Right atrium auricular region (tissue), 2 donors: Measurements from ENCODE around the gene RANBP17. TPM values are rescaled to one million over a fixed set of nuclear protein-coding genes. Genes with fewer than 3 reads are reported as not detected.
"Not testable (repeated sequence)": the region's sequence is repeated elsewhere in the genome, so short reads cannot be mapped to it uniquely, and the experiment has no call there.

Experiments
- DNase-seq: peaks from one replicate; pipeline ENCODE4 v3.0.0-alpha.2; 2019; ENCODE audit warnings: low spot score
- H3K27ac ChIP-seq, 2 donors: fragments of 200-600 bp; sonication (generic); 1 replicate in 1 of 2; 2 replicates in 1 of 2; pipeline ENCODE4 v1.5.1; 2016 to 2019
- H3K27me3 ChIP-seq, 2 donors: fragments of 200-600 bp; sonication (generic); one replicate each; pipeline versions ENCODE4 v1.5.1 to v1.6.0; 2017 to 2019
- H3K36me3 ChIP-seq: fragments of 200-600 bp; sonication (generic); one replicate; pipeline ENCODE4 v1.5.1; 2016
- H3K4me1 ChIP-seq, 2 donors: fragments of 200-600 bp; sonication (generic); one replicate each; pipeline versions ENCODE4 v1.5.1 to v1.6.0; 2017 to 2019
- H3K4me3 ChIP-seq, 2 donors: fragments of 200-600 bp; sonication (generic); 1 replicate in 1 of 2; 2 replicates in 1 of 2; pipeline ENCODE4 v1.5.1; 2017 to 2019; ENCODE audit warnings: mild to moderate bottlenecking in 1 of 2, moderate library complexity in 1 of 2
- H3K9me3 ChIP-seq, 2 donors: fragments of 200-600 bp; sonication (generic); one replicate each; pipeline ENCODE4 v1.5.1; 2019
- CTCF ChIP-seq, 2 donors: fragments of 200-600 bp; sonication (generic); IDR thresholded peaks; one replicate each; pipeline ENCODE4 v1.5.1; 2019; ENCODE audit warnings: antibody characterized with exemption in 2 of 2
- total RNA-seq, 2 donors: library from RNA; depleted of rRNA; stranded (reverse); fragments of >200 nt; gene quantifications; one replicate each; pipeline ENCODE4 v1.1.0, GENCODE V29; 2016

Gene RANBP17
- total RNA-seq, 2 donors from 2014 or later, result 1.4 to 3.6 TPM

- Histone ChIP-seq H3K36me3 (no peaks in the 10 kb centered on the region), H3K9me3 (no peaks in the 10 kb centered on the region), H3K4me3 (no peak overlapping the region), H3K27ac (no peak overlapping the region), H3K27me3 (no peaks in the 10 kb centered on the region), H3K4me1 (no peaks in the 10 kb centered on the region)
- DNase-seq, result no peak
- TF ChIP-seq CTCF (IDR thresholded peaks at IDR 0.05), result no peak
These were observed 429.6 kb downstream of the RANBP17 start for GRCh38 chr5:171291371-171291770.

DNA sequence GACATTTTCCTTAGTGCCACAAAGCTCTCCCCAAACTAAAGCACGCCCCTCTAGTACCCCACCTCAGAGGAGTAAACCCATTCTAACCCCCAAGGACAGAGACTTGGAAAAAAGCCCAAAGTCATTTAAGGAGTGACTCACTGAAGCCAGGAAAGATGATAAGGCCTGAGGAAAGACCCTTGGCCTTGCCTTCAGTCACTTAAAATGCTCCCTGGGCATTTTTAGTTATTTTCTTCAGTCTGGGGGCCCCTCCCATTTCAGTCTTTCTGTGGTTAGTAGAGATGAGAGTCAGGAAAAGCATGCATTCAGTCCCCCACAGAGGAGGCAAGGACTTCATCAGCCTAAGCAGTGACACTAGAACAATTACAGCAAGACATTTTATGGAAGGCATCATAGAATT is 433.5 kb downstream of the RANBP17 start:
- no peak overlapping the region for H3K27ac ChIP-seq
- no peaks in the 10 kb centered on the region for H3K9me3 ChIP-seq
- no peaks in the 10 kb centered on the region for H3K4me1 ChIP-seq
- H3K27me3 ChIP-seq, result no peaks in the 10 kb centered on the region
- no peak overlapping the region for H3K4me3 ChIP-seq
- H3K36me3 ChIP-seq, result no peaks in the 10 kb centered on the region
- no peak for DNase-seq
- no peak for TF ChIP-seq CTCF (IDR thresholded peaks at IDR 0.05)

GRCh38 chr5:171295801-171296200 is 434.0 kb downstream of the RANBP17 start:
- TF ChIP-seq CTCF (IDR thresholded peaks at IDR 0.05), result no peak
- H3K27ac ChIP-seq, result no peak overlapping the region
- no peaks in the 10 kb centered on the region for H3K36me3 ChIP-seq
- DNase-seq, result peak; percentile 32
- no peaks in the 10 kb centered on the region for H3K9me3 ChIP-seq
- H3K27me3 ChIP-seq, result no peaks in the 10 kb centered on the region
- H3K4me3 ChIP-seq, result no peak overlapping the region
- H3K4me1 ChIP-seq, result no peaks in the 10 kb centered on the region

DNA sequence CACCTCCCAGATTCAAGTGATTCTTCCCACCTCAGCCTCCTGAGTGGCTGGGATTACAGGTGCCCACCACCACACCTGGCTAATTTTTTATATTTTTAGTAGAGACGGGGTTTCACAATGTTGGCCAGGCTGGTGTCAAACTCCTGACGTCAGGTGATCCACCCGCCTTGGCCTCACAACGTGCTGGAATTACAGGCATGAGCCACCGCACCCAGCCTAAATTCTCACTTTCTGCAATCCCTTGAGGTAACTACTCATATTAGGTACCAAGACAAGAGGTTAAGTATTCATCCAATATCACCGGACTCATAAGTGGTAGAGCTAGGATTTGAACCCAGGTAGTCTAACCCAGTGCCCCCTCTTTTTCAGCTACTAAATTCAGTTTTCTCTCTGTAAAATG is 436.1 kb downstream of the RANBP17 start:
- H3K27ac ChIP-seq, H3K9me3 ChIP-seq, H3K27me3 ChIP-seq, H3K4me1 ChIP-seq, H3K36me3 ChIP-seq, H3K4me3 ChIP-seq: not testable (repeated sequence)
- DNase-seq, result peak; percentile 7

- Histone ChIP-seq H3K27me3 (no peaks in the 10 kb centered on the region), H3K4me3 (no peak overlapping the region)
- peak; percentile 9 for DNase-seq
These were observed 437.4 kb downstream of the RANBP17 start for GRCh38 chr5:171299228-171299627.

GRCh38 chr5:171299851-171300250 is 438.0 kb downstream of the RANBP17 start:
- Histone ChIP-seq H3K36me3 (no peaks in the 10 kb centered on the region), H3K4me3 (no peak overlapping the region), H3K4me1 (no peaks in the 10 kb centered on the region), H3K27me3 (no peaks in the 10 kb centered on the region), H3K9me3 (no peaks in the 10 kb centered on the region), H3K27ac (no peak overlapping the region)
- DNase-seq, result no peak
- no peak for TF ChIP-seq CTCF (IDR thresholded peaks at IDR 0.05)

More at GRCh38 chr5:171299228-171299627, 437.4 kb downstream of the RANBP17 start:
- no peaks in the 10 kb centered on the region for H3K9me3 ChIP-seq
- no peak overlapping the region for H3K27ac ChIP-seq
- H3K4me1 ChIP-seq, result no peaks in the 10 kb centered on the region
- no peaks in the 10 kb centered on the region for H3K36me3 ChIP-seq
- no peak for TF ChIP-seq CTCF (IDR thresholded peaks at IDR 0.05)
